Measurements from ENCODE around the gene PCDHB6. TPM values are rescaled to one million over a fixed set of nuclear protein-coding genes. Genes with fewer than 3 reads are reported as not detected.
"Not testable (repeated sequence)": the region's sequence is repeated elsewhere in the genome, so short reads cannot be mapped to it uniquely, and the experiment has no call there.

The PCDHB6 gene
- total and polyA plus RNA-seq, 9 donors: 0.34 to 2.4 (median 1.7) TPM

DNA sequence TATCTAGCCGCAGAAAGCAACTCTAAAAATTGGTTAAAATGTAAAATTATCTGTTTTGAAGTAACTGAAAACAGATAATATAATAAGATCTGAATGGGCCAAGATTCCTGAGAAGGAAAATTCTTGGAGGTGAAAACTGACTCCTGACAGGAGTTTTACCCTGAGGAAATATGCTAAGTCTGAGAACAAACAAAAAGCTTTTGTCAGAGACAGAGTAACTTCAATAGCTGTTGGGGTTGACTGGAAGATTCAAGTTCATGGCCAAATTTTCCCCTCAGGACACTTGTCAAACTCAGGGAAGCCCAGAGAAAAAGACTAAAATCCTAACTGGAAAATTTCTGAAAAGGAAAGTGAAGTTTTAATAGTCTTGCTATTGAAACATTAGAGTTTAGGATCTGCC is 22.6 kb upstream of the PCDHB6 start:
- H3K4me3 ChIP-seq: no peak overlapping the region
- TF ChIP-seq EP300 (IDR thresholded peaks at IDR 0.05) (no peak), CTCF (IDR thresholded peaks at IDR 0.05) (no peak), POLR2A (IDR thresholded peaks at IDR 0.05) (no peak)
- H3K27me3 ChIP-seq: no peaks in the 10 kb centered on the region
- peaks cover 0 to 9% of the 10 kb centered on the region in 2 donors for H3K9me3 ChIP-seq
- intact Hi-C loops (cut with DNase I): no loop called here
- no peak overlapping the region for H3K27ac ChIP-seq
- WGBS, 3 donors: 91 to 96% (median 93%) methylated on average over 1 of the region's 1 CpG
- H3K36me3 ChIP-seq: no peaks in the 10 kb centered on the region
- DNase-seq: no peak
- no peaks in the 10 kb centered on the region for H3K4me1 ChIP-seq (ENCODE audit: insufficient read depth)

DNA sequence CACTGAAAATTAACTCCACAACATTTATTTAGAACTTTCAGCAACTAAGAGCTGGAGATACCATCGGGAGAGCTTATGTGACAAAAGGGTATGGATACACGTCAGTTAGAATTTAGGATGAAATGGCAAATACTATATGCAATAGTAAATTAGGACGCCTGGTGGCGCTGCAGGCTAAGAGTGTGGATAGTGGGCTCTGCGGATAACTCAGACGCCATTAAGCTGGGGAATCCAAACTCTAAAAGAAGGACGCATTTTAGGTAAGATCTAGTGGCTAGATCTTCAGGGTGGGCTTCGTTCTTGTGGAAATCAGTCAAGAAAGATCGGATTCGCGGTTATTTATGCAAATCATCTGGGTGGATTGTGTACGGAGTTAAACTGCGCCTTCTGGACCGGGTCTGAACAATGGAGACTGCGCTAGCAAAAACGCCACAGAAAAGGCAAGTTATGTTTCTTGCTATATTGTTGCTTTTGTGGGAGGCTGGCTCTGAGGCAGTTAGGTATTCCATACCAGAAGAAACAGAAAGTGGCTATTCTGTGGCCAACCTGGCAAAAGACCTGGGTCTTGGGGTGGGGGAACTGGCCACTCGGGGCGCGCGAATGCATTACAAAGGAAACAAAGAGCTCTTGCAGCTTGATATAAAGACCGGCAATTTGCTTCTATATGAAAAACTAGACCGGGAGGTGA is 14.7 kb upstream of the PCDHB6 start, which contains the start of gene PCDHB5:
Gene PCDHB5, plus strand, starts transcription at position 177 of the 688 bp plus-strand sequence. Its CDS starts 229 bp downstream, at position 406.
- H3K27ac ChIP-seq: no peak within 1 kb of the TSS
- DNase-seq: peak in 4 of 5 donors; percentile 20 to 45 (median 31)
- peaks cover 0 to 20% of the 10 kb centered on the region in 2 donors for H3K9me3 ChIP-seq
- no peaks in the 10 kb centered on the region for H3K4me1 ChIP-seq (ENCODE audit: insufficient read depth)
- H3K36me3 ChIP-seq: no peaks in the 10 kb centered on the region
- no peaks in the 10 kb centered on the region for H3K27me3 ChIP-seq
- H3K4me3 ChIP-seq: peak within 1 kb of the TSS; percentile 31
- WGBS, 3 donors: 12 to 20% (median 18%) methylated on average over 22 of the region's 22 CpGs
- TF ChIP-seq CTCF (IDR thresholded peaks at IDR 0.05): peak in 1 of 3 donors; percentile 28
- no peak for TF ChIP-seq EP300 (IDR thresholded peaks at IDR 0.05)
- intact Hi-C loops (cut with DNase I): no loop called here

GRCh38 chr5:141135718-141136266 is 14.1 kb upstream of the PCDHB6 start:
- Histone ChIP-seq H3K36me3 (no peaks in the 10 kb centered on the region), H3K4me3 (peak overlapping the region; percentile 31), H3K4me1 (ENCODE audit: insufficient read depth) (no peaks in the 10 kb centered on the region), H3K9me3 (peaks cover 0 to 20% of the 10 kb centered on the region in 2 donors), H3K27ac (no peak overlapping the region), H3K27me3 (no peaks in the 10 kb centered on the region)
- WGBS, 3 donors: 34 to 55% (median 48%) methylated on average over 19 of the region's 19 CpGs
- intact Hi-C loops (cut with DNase I): no loop called here
- no peak for DNase-seq
- TF ChIP-seq POLR2A (IDR thresholded peaks at IDR 0.05): no peak
- no peak for TF ChIP-seq EP300 (IDR thresholded peaks at IDR 0.05)
- TF ChIP-seq CTCF (IDR thresholded peaks at IDR 0.05): no peak

GRCh38 chr5:141137346-141137745 is 12.5 kb upstream of the PCDHB6 start:
- H3K4me3 ChIP-seq; H3K27ac ChIP-seq; H3K4me1 ChIP-seq (ENCODE audit: insufficient read depth); intact Hi-C loops (cut with DNase I); H3K36me3 ChIP-seq; H3K27me3 ChIP-seq; DNase-seq: not testable (repeated sequence)
- 38 to 58% (median 46%) methylated on average over 30 to 34 of the region's 34 CpGs for WGBS, 3 donors
- H3K9me3 ChIP-seq: peaks cover 0 to 20% of the 10 kb centered on the region in 2 donors
